HCT116 (cell line): ENCODE data around the gene CPA1. TPM values are rescaled to one million over a fixed set of nuclear protein-coding genes. Genes with fewer than 3 reads are reported as not detected.

ENCODE experiments used
- ATAC-seq: fragments of 200-7000 bp; cut with Tn5 transposase; 2 replicates; pipeline ENCODE4 v1.9.1; 2020; ENCODE audit warnings: mild to moderate bottlenecking, moderate library complexity
- BruUV-seq: library from RNA; stranded (reverse); fragments of 400-500 nt; replicated peaks from 2 replicates; lab custom pipeline; 2021; lab: Mats Ljungman, UMichigan
- CTCF ChIA-PET: fragments of 300-600 bp; sonication (Branson Sonifier 250); formaldehyde crosslinking; loops from one replicate; lab custom pipeline; 2021; ENCODE audit warnings: antibody characterized with exemption; lab: Charles Lee
- POLR2A ChIA-PET: fragments of 300-600, 350-600 bp; sonication (Branson Sonifier 250); formaldehyde crosslinking; loops from one replicate; lab custom pipeline; 2021; ENCODE audit warnings: antibody characterized with exemption; lab: Charles Lee
- RAD21 ChIA-PET, 2 experiments: fragments of 300-600 bp; sonication (Branson Sonifier 250); formaldehyde crosslinking; loops; one replicate each; lab custom pipeline; 2023; ENCODE audit warnings: low total read pairs in 2 of 2; ENCODE audit not compliant: uncharacterized antibody in 2 of 2, unreplicated experiment in 2 of 2, low non-redundant PET in 1 of 2; lab: Charles Lee
- DNase-seq: peaks from one replicate; pipeline ENCODE4 v3.0.0-alpha.2; 2010; ENCODE audit warnings: low read depth, low spot score
- H2AFZ ChIP-seq: fragments of 200-600 bp; shearing (Covaris generic), sonication (generic); 2 replicates; pipeline ENCODE4 v1.6.1; 2017; ENCODE audit warnings: low read depth, mixed run types, mixed read lengths, antibody characterized with exemption, low read length; ENCODE audit not compliant: poor library complexity, severe bottlenecking
- H3K27ac ChIP-seq: 2 replicates; pipeline ENCODE4 v1.5.1; 2012; ENCODE audit warnings: low read depth, low read length
- H3K27me3 ChIP-seq: fragments of 200-600 bp; sonication (generic); 2 replicates; pipeline ENCODE4 v1.6.1; 2016; ENCODE audit warnings: mixed run types, low read length, mixed read lengths; ENCODE audit not compliant: insufficient read depth
- H3K36me3 ChIP-seq, 2 experiments: fragments of 200-500 bp in 1 of 2; fragments of 200-600 bp in 1 of 2; sonication (Bioruptor generic) in 1 of 2; sonication (generic) in 1 of 2; 2 replicates each; pipeline versions ENCODE4 v1.5.1 to v1.6.1; 2014 to 2016; ENCODE audit warnings: low read length in 2 of 2, inconsistent platforms in 1 of 2, mixed read lengths in 1 of 2, mixed run types in 1 of 2; ENCODE audit not compliant: insufficient read depth in 2 of 2, control insufficient read depth in 1 of 2
- H3K4me1 ChIP-seq, 2 experiments: fragments of 200-600 bp in 1 of 2; sonication (generic) in 1 of 2; 2 replicates each; pipeline versions ENCODE4 v1.5.1 to v1.6.1; 2012 to 2017; ENCODE audit warnings: low read length in 2 of 2, inconsistent platforms in 1 of 2, mild to moderate bottlenecking in 1 of 2, mixed read lengths in 1 of 2, mixed run types in 1 of 2, moderate library complexity in 1 of 2; ENCODE audit not compliant: insufficient read depth in 2 of 2, control insufficient read depth in 1 of 2
- H3K4me2 ChIP-seq: fragments of 200-600 bp; sonication (generic); 2 replicates; pipeline ENCODE4 v1.6.1; 2017; ENCODE audit warnings: mixed run types, low read length, mixed read lengths
- H3K4me3 ChIP-seq, 2 experiments: fragments of 200-600 bp in 1 of 2; sonication (generic) in 1 of 2; replicated peaks in 1 of 2; 2 replicates each; pipeline ENCODE4 v1.5.1; 2011 to 2016; ENCODE audit warnings: low read length in 2 of 2, control low read depth in 1 of 2, low read depth in 1 of 2, mild to moderate bottlenecking in 1 of 2, mixed read lengths in 1 of 2, mixed run types in 1 of 2
- H3K79me2 ChIP-seq: fragments of 200-600 bp; sonication (generic); 2 replicates; pipeline ENCODE4 v1.6.1; 2017; ENCODE audit warnings: mild to moderate bottlenecking, mixed run types, low read length, moderate library complexity, mixed read lengths; ENCODE audit not compliant: insufficient read depth
- H3K9ac ChIP-seq: fragments of 200-600 bp; sonication (generic); 2 replicates; pipeline ENCODE4 v1.6.1; 2016; ENCODE audit warnings: low read length, mixed read lengths
- H3K9me2 ChIP-seq: fragments of 200-600 bp; sonication (generic), shearing (Covaris generic); 2 replicates; pipeline ENCODE4 v1.6.1; 2017; ENCODE audit warnings: mixed run types, mild to moderate bottlenecking, moderate library complexity; ENCODE audit not compliant: insufficient read depth
- H3K9me3 ChIP-seq, 2 experiments: fragments of 200-500 bp in 1 of 2; fragments of 200-600 bp in 1 of 2; sonication (Bioruptor generic) in 1 of 2; sonication (generic) in 1 of 2; 2 replicates each; pipeline ENCODE4 v1.6.1; 2014 to 2017; ENCODE audit warnings: low read length in 2 of 2, mixed read lengths in 2 of 2, inconsistent platforms in 1 of 2, low read depth in 1 of 2, mild to moderate bottlenecking in 1 of 2, mixed run types in 1 of 2, moderate library complexity in 1 of 2; ENCODE audit not compliant: control insufficient read depth in 1 of 2, insufficient read depth in 1 of 2
- H4K20me1 ChIP-seq: fragments of 200-600 bp; sonication (generic), shearing (Covaris generic); 2 replicates; pipeline ENCODE4 v1.6.1; 2017; ENCODE audit warnings: mixed run types, mild to moderate bottlenecking, moderate library complexity; ENCODE audit not compliant: insufficient read depth
- ATF3 ChIP-seq: IDR thresholded peaks from 2 replicates; pipeline ENCODE4 v1.6.1; 2012
- CBX3 ChIP-seq: IDR thresholded peaks from 2 replicates; pipeline ENCODE4 v1.6.1; 2012; ENCODE audit warnings: low read depth
- CTCF ChIP-seq, 3 experiments: fragments of 200-600 bp in 1 of 3; sonication (generic) in 1 of 3; IDR thresholded peaks in 2 of 3; conservative IDR thresholded peaks in 1 of 3; 2 replicates each; pipeline ENCODE4 v1.5.1; 2012 to 2017; ENCODE audit warnings: low read depth in 2 of 3, low read length in 2 of 3, antibody characterized with exemption in 1 of 3, borderline replicate concordance in 1 of 3, control low read depth in 1 of 3, mild to moderate bottlenecking in 1 of 3, mixed read lengths in 1 of 3, mixed run types in 1 of 3, moderate library complexity in 1 of 3; ENCODE audit not compliant: insufficient read depth in 1 of 3
- ELF1 ChIP-seq: IDR thresholded peaks from 2 replicates; pipeline ENCODE4 v1.6.1; 2012; ENCODE audit warnings: low read depth, borderline replicate concordance
- EZH2 ChIP-seq: fragments of 200-600 bp; sonication (generic); IDR thresholded peaks from 2 replicates; pipeline ENCODE4 v1.6.1; 2017; ENCODE audit warnings: antibody characterized with exemption, mixed run types
- JUND ChIP-seq: IDR thresholded peaks from 2 replicates; pipeline ENCODE4 v1.6.1; 2012
- MAX ChIP-seq: IDR thresholded peaks from 2 replicates; pipeline ENCODE4 v1.6.1; 2012
- POLR2A ChIP-seq: IDR thresholded peaks from 2 replicates; pipeline ENCODE4 v1.7.0; 2011; ENCODE audit warnings: borderline replicate concordance; ENCODE audit not compliant: insufficient read depth, insufficient read length; ENCODE audit errors: extremely low read depth
- POLR2AphosphoS5 ChIP-seq: IDR thresholded peaks from 2 replicates; pipeline ENCODE4 v1.6.1; 2011; ENCODE audit warnings: mild to moderate bottlenecking, low read depth, low read length, moderate library complexity
- SIN3A ChIP-seq: IDR thresholded peaks from 2 replicates; pipeline ENCODE4 v1.6.1; 2012; ENCODE audit warnings: low read depth
- SP1 ChIP-seq: IDR thresholded peaks from 2 replicates; pipeline ENCODE4 v1.6.1; 2012; ENCODE audit warnings: low read depth
- YY1 ChIP-seq: IDR thresholded peaks from 2 replicates; pipeline ENCODE4 v1.6.1; 2011; ENCODE audit warnings: low read length, low read depth, moderate library complexity, mild to moderate bottlenecking; ENCODE audit not compliant: insufficient replicate concordance; ENCODE audit errors: extremely low read depth
- ZFX ChIP-seq: fragments of 450-650 bp; IDR thresholded peaks from 2 replicates; pipeline ENCODE4 v1.6.1; 2017
- intact Hi-C: fragments of 100-400 bp; cut with micrococcal nuclease; formaldehyde crosslinking; loops from 2 replicates; pipeline ENCODE4 v1.10.0; 2022
- total RNA-seq: library from RNA; stranded (reverse); gene quantifications from one replicate; pipeline ENCODE4 v1.2.1, GENCODE V29; 2021; ENCODE audit not compliant: unreplicated experiment

Gene CPA1
- total RNA-seq, 1 experiment from 2014 or later: 11.9 TPM

- CTCF ChIA-PET: no interaction called here
- Histone ChIP-seq H3K27me3 (no peaks in the 10 kb centered on the region), H2AFZ (no peak overlapping the region), H3K4me2 (no peak overlapping the region), H3K36me3 (no peaks in the 10 kb centered on the region), H3K79me2 (no peaks in the 10 kb centered on the region), H4K20me1 (no peaks in the 10 kb centered on the region), H3K9me2 (no peaks in the 10 kb centered on the region), H3K9me3 (no peaks in the 10 kb centered on the region), H3K4me3 (no peak overlapping the region), H3K9ac (no peak overlapping the region), H3K27ac (no peak overlapping the region), H3K4me1 (peaks cover 0 to 6% of the 10 kb centered on the region in 2 experiments; a peak in 1 of 4 replicates)
- TF ChIP-seq MAX (no peak), JUND (no peak), SP1 (no peak), YY1 (no peak), CTCF (IDR thresholded peaks at IDR 0.05 in 2 of 3, conservative IDR thresholded peaks at IDR 0.05 in 1 of 3; ENCODE audit: borderline replicate concordance in 1 of 3, insufficient read depth in 1 of 3, low read depth in 2 of 3, low read length in 2 of 3) (no peak), EZH2 (no peak)
- intact Hi-C loops: no loop called here
- ATAC-seq: no peak
- POLR2A ChIA-PET: no interaction called here
- DNase-seq: no peak
- BruUV-seq: no TSS peak
- RAD21 ChIA-PET: no interaction called here
Observed at GRCh38 chr7:130420943-130421578, 40.8 kb downstream of the CPA1 start.

- Histone ChIP-seq H3K79me2 (no peaks in the 10 kb centered on the region), H3K9me2 (no peaks in the 10 kb centered on the region), H4K20me1 (no peaks in the 10 kb centered on the region), H3K9me3 (no peaks in the 10 kb centered on the region), H3K9ac (no peak overlapping the region), H3K27ac (no peak overlapping the region), H3K4me3 (no peak overlapping the region), H3K4me1 (peaks cover 0 to 6% of the 10 kb centered on the region in 2 experiments; a peak in 1 of 4 replicates), H3K36me3 (no peaks in the 10 kb centered on the region), H2AFZ (no peak overlapping the region), H3K4me2 (no peak overlapping the region), H3K27me3 (no peaks in the 10 kb centered on the region)
- DNase-seq (no peak), ATAC-seq (no peak)
- ChIA-PET CTCF (no interaction called here), RAD21 (no interaction called here), POLR2A (no interaction called here)
- no TSS peak for BruUV-seq
- intact Hi-C loops: no loop called here
- TF ChIP-seq SP1: no peak
- no peak for TF ChIP-seq POLR2A
- no peak for TF ChIP-seq EZH2
- TF ChIP-seq ZFX: no peak
- TF ChIP-seq POLR2AphosphoS5: no peak
- TF ChIP-seq JUND: no peak
- TF ChIP-seq ELF1: no peak
- no peak for TF ChIP-seq MAX
- TF ChIP-seq YY1: no peak
- TF ChIP-seq ATF3: no peak
- no peak for TF ChIP-seq SIN3A
- no peak for TF ChIP-seq CBX3
- no peak for TF ChIP-seq CTCF (IDR thresholded peaks at IDR 0.05 in 2 of 3, conservative IDR thresholded peaks at IDR 0.05 in 1 of 3; ENCODE audit: borderline replicate concordance in 1 of 3, insufficient read depth in 1 of 3, low read depth in 2 of 3, low read length in 2 of 3)
Observed at GRCh38 chr7:130421684-130422083, 41.4 kb downstream of the CPA1 start.
